PC-3 (cell line): Measurements from ENCODE around the gene SYT14.

ENCODE experiments used
- EZH2 ChIP-seq: fragments of 300-600 bp; sonication (generic); IDR thresholded peaks from one replicate; pipeline ENCODE4 v1.6.1; 2017; ENCODE audit warnings: antibody characterized with exemption, mild to moderate bottlenecking, low read length; ENCODE audit not compliant: unreplicated experiment
- EZH2phosphoT487 ChIP-seq: fragments of 300-600 bp; sonication (generic); IDR thresholded peaks from 2 replicates; pipeline ENCODE4 v1.6.1; 2018; ENCODE audit warnings: mild to moderate bottlenecking, antibody characterized with exemption, low read length, borderline replicate concordance
- TF ChIP-seq, protein P1 (sequence below): fragments of 300-600 bp; sonication (generic); conservative IDR thresholded peaks from 2 replicates; pipeline ENCODE4 v1.5.1; 2017; ENCODE audit warnings: antibody characterized with exemption, low read depth, mild to moderate bottlenecking, low read length

GRCh38 chr1:210043058-210043457 lies 105.0 kb downstream of the SYT14 start:
- TF ChIP-seq, protein P1, sequence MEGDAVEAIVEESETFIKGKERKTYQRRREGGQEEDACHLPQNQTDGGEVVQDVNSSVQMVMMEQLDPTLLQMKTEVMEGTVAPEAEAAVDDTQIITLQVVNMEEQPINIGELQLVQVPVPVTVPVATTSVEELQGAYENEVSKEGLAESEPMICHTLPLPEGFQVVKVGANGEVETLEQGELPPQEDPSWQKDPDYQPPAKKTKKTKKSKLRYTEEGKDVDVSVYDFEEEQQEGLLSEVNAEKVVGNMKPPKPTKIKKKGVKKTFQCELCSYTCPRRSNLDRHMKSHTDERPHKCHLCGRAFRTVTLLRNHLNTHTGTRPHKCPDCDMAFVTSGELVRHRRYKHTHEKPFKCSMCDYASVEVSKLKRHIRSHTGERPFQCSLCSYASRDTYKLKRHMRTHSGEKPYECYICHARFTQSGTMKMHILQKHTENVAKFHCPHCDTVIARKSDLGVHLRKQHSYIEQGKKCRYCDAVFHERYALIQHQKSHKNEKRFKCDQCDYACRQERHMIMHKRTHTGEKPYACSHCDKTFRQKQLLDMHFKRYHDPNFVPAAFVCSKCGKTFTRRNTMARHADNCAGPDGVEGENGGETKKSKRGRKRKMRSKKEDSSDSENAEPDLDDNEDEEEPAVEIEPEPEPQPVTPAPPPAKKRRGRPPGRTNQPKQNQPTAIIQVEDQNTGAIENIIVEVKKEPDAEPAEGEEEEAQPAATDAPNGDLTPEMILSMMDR = no peak
- TF ChIP-seq EZH2phosphoT487 (no peak), EZH2 (no peak)
